WERI-Rb-1 (cell line): ENCODE results near the gene TRIM44.

Experiments used
- DNase-seq: peaks from one replicate; pipeline ENCODE4 v3.0.0-alpha.2; 2020
- H3K27ac ChIP-seq: fragments of 250-450 bp; sonication (Bioruptor Pico); 2 replicates; pipeline ENCODE4 v1.5.1; 2020; ENCODE audit warnings: mild to moderate bottlenecking, moderate library complexity
- H3K27me3 ChIP-seq: fragments of 250-450 bp; sonication (Bioruptor Pico); 2 replicates; pipeline ENCODE4 v1.5.1; 2021; ENCODE audit warnings: mild to moderate bottlenecking, low read depth, moderate library complexity; ENCODE audit not compliant: insufficient read depth, severe bottlenecking
- H3K36me3 ChIP-seq: fragments of 250-450 bp; sonication (Bioruptor Pico); 2 replicates; pipeline ENCODE4 v1.5.1; 2020; ENCODE audit warnings: mild to moderate bottlenecking, moderate library complexity
- H3K4me3 ChIP-seq: 2 replicates; pipeline ENCODE4 v1.5.1; 2011; ENCODE audit warnings: low read depth, mild to moderate bottlenecking, control low read depth, low read length
- H3K9me3 ChIP-seq: fragments of 250-450 bp; sonication (Bioruptor Pico); 2 replicates; pipeline ENCODE4 v1.5.1; 2021; ENCODE audit warnings: mild to moderate bottlenecking, moderate library complexity; ENCODE audit not compliant: severe bottlenecking
- TF ChIP-seq, protein P1 (sequence below): IDR thresholded peaks from 2 replicates; pipeline ENCODE4 v1.5.1; 2011; ENCODE audit warnings: low read depth, mild to moderate bottlenecking, control low read depth, inconsistent platforms, low read length

The TRIM44 gene

DNA sequence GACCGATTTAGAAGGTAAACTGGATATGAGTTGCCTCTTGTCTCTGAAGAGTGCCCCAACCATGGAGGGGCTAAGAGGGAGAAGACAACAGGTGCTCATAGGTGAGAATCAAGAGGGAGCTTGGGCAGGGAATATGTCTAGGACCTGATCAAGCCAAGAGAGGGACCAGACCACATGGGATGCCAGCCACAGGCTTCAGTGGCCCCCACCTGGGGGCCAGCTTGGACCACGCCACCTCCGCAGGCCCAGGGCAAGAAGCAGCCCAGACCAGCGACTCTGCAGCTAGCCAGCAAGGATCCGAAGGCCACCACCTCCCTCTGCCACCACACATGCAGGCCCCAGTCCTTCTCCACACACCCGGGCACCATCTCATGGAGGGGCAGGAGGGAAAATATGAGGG lies 188.8 kb downstream of the TRIM44 start:
- DNase-seq = no peak
- Histone ChIP-seq H3K36me3 (no peaks in the 10 kb centered on the region), H3K4me3 (no peak overlapping the region), H3K9me3 (no peaks in the 10 kb centered on the region), H3K27ac (no peak overlapping the region), H3K27me3 (no peaks in the 10 kb centered on the region)
- TF ChIP-seq, protein P1, sequence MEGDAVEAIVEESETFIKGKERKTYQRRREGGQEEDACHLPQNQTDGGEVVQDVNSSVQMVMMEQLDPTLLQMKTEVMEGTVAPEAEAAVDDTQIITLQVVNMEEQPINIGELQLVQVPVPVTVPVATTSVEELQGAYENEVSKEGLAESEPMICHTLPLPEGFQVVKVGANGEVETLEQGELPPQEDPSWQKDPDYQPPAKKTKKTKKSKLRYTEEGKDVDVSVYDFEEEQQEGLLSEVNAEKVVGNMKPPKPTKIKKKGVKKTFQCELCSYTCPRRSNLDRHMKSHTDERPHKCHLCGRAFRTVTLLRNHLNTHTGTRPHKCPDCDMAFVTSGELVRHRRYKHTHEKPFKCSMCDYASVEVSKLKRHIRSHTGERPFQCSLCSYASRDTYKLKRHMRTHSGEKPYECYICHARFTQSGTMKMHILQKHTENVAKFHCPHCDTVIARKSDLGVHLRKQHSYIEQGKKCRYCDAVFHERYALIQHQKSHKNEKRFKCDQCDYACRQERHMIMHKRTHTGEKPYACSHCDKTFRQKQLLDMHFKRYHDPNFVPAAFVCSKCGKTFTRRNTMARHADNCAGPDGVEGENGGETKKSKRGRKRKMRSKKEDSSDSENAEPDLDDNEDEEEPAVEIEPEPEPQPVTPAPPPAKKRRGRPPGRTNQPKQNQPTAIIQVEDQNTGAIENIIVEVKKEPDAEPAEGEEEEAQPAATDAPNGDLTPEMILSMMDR = no peak

DNA sequence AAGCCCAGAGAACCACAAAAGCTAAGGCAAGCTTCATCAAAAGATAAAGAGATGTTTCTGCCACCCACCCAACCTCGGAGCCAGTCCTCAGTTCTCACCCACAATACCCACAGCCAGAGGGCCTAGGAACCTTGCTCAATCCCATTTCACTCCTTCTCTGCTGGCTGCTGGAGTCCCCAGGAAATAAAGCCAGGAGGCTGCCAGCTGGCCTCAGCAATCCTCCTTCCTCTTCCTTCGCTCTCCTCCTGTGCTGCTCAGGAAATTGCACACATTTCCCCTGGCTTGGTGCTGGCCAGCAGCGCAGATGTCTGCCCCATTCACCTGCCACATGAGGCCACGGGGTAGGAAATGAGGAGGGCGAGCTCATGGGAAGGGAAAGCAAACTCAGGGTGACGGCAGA lies 189.5 kb downstream of the TRIM44 start:
- no peak overlapping the region for H3K27ac ChIP-seq
- TF ChIP-seq, protein P1 = no peak
- DNase-seq = peak; percentile 21
- no peaks in the 10 kb centered on the region for H3K36me3 ChIP-seq
- no peak overlapping the region for H3K4me3 ChIP-seq
- H3K27me3 ChIP-seq = no peaks in the 10 kb centered on the region
- no peaks in the 10 kb centered on the region for H3K9me3 ChIP-seq

DNA sequence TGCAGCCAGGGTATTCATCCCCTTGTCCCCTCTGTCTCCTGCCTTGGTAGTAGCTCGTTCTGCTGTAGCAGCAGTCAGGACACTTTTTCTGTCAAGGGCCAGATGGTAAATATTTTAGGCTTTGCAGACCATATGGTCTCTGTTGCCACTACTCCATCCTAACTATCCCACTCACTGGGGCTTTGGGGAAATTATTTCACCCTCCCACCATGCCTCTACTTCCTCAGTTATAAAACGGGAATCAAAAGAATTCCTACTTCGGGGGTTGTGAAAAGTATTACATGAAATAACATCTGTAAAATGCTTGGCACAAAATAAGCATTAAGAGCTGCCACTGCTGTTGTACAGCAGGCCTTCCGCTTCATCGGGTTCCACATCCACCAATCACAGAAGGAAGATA lies 191.4 kb downstream of the TRIM44 start:
- DNase-seq = peak; percentile 33

DNA sequence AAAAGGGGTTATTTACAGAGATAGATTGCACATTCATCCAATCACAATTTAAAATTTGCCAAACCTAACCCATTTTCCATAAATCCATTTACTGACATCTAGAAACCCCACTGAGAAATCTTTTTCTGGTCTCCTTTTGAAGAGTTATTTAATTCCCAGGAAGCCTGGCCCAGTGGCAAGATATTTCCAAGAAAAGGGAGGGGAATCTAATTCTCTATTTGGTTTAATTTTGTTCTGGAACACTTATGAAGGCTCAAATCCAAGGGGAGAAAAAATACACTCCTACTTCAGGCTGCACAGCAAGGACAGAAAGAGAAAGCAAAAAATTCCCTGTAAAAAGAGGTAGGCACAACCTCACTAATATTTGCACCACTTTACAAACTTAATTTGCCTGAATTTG lies 193.1 kb downstream of the TRIM44 start:
- no peaks in the 10 kb centered on the region for H3K9me3 ChIP-seq
- DNase-seq = no peak

More for the DNA sequence above, 191.4 kb downstream of the TRIM44 start:
- no peaks in the 10 kb centered on the region for H3K36me3 ChIP-seq
- 0 out of 2 replicates have a peak overlapping the region, but pooled peaks have one; percentile 29 for H3K27ac ChIP-seq
- H3K27me3 ChIP-seq = no peaks in the 10 kb centered on the region
- no peak overlapping the region for H3K4me3 ChIP-seq
- H3K9me3 ChIP-seq = no peaks in the 10 kb centered on the region
- TF ChIP-seq, protein P1 = no peak

DNA sequence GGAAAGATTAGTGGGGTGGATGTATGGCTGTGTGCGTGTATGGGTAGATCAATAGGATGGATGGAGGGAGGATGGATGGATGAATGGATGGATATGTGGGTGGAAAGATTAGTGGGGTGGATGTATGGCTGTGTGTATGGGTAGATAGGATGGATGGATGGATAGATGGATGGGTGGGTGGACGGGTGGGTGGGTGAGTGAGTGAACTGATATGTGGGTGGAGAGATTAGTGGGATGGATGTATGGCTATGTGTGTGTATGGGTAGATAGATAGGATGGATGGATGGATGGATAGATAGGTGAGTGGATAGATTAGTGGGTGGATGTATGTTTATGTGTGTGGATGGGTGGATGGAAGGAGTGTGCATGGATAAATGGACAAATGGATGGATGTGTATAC lies 193.7 kb downstream of the TRIM44 start:
- Histone ChIP-seq H3K27ac (no peak overlapping the region), H3K9me3 (no peaks in the 10 kb centered on the region), H3K4me3 (no peak overlapping the region), H3K36me3 (no peaks in the 10 kb centered on the region), H3K27me3 (no peaks in the 10 kb centered on the region)
- TF ChIP-seq, protein P1 = no peak
- no peak for DNase-seq

More for the DNA sequence above, 193.1 kb downstream of the TRIM44 start:
- Histone ChIP-seq H3K4me3 (no peak overlapping the region), H3K36me3 (no peaks in the 10 kb centered on the region), H3K27me3 (no peaks in the 10 kb centered on the region), H3K27ac (no peak overlapping the region)
- TF ChIP-seq, protein P1 = no peak

DNA sequence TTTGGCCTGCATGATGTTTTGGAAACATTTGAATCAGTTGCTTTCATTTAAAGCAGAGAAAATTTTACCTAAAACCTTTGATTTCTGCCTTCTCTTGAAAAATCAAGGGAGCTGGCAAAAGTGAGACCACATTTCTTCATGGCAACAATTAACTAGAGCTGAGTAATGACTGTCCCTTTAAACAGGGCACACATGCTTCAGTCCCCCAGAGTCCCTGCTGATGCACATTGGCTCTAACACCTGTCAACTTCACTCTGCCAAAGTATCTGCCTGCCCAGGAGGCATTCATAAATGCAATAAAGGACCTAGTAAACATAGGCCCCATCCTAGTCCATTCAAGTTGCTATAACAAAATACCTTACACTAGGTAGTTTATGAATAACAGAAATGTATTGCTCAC lies 194.2 kb downstream of the TRIM44 start:
- no peak overlapping the region for H3K4me3 ChIP-seq
- no peak for DNase-seq
- no peaks in the 10 kb centered on the region for H3K27me3 ChIP-seq
- TF ChIP-seq, protein P1 = no peak
- no peaks in the 10 kb centered on the region for H3K36me3 ChIP-seq
- H3K27ac ChIP-seq = no peak overlapping the region
- no peaks in the 10 kb centered on the region for H3K9me3 ChIP-seq
